Type B pancreatic cell (in vitro differentiated cells): ENCODE results near the gene COL6A3. TPM values are rescaled to one million over a fixed set of nuclear protein-coding genes. Genes with fewer than 3 reads are reported as not detected.
"Not testable (repeated sequence)": the region's sequence is repeated elsewhere in the genome, so short reads cannot be mapped to it uniquely, and the experiment has no call there.

ENCODE experiments used
- DNase-seq: peaks from one replicate; pipeline ENCODE4 v3.0.0; 2021; ENCODE audit warnings: mixed read lengths; ENCODE audit not compliant: unreplicated experiment; ENCODE audit errors: extremely low spot score
- H3K27ac Mint-ChIP-seq: 2 replicates; pipeline ENCODE4 v1.8.0; 2021; ENCODE audit warnings: mild to moderate bottlenecking, mixed read lengths
- H3K27me3 Mint-ChIP-seq: 2 replicates; pipeline ENCODE4 v1.8.0; 2021; ENCODE audit warnings: mixed read lengths
- H3K36me3 Mint-ChIP-seq: 2 replicates; pipeline ENCODE4 v1.8.0; 2021; ENCODE audit warnings: mixed read lengths
- H3K4me1 Mint-ChIP-seq: one replicate; pipeline ENCODE4 v1.8.0; 2021; ENCODE audit warnings: mixed read lengths; ENCODE audit not compliant: unreplicated experiment
- H3K4me3 Mint-ChIP-seq: 2 replicates; pipeline ENCODE4 v1.8.0; 2021; ENCODE audit warnings: mild to moderate bottlenecking, mixed read lengths
- H3K9me3 Mint-ChIP-seq: 2 replicates; pipeline ENCODE4 v1.8.0; 2021; ENCODE audit warnings: mixed read lengths
- CTCF ChIP-seq: fragments of 200-600 bp; sonication (generic); conservative IDR thresholded peaks from 2 replicates; pipeline ENCODE4 v1.5.0; 2021; ENCODE audit warnings: antibody characterized with exemption, mild to moderate bottlenecking
- total RNA-seq: library from RNA; stranded (reverse); gene quantifications from 2 replicates; pipeline ENCODE4 v1.2.1, GENCODE V29; 2021; ENCODE audit warnings: low replicate concordance

COL6A3 gene
- total RNA-seq, 1 donor from 2014 or later, result 157 TPM

- Mint-ChIP-seq H3K4me3 (no peak overlapping the region), H3K36me3 (peaks cover 9% of the 10 kb centered on the region), H3K9me3 (no peaks in the 10 kb centered on the region), H3K27me3 (peaks cover 12% of the 10 kb centered on the region), H3K4me1 (peaks cover under 1% of the 10 kb centered on the region), H3K27ac (no peak overlapping the region)
- TF ChIP-seq CTCF, result no peak
- DNase-seq, result no peak
Observed at GRCh38 chr2:237359518-237359840, 54.5 kb downstream of the COL6A3 start.

GRCh38 chr2:237358721-237359517 lies 55.0 kb downstream of the COL6A3 start:
- Mint-ChIP-seq H3K27me3 (peaks cover 17% of the 10 kb centered on the region), H3K4me1 (peaks cover 4% of the 10 kb centered on the region), H3K4me3 (no peak overlapping the region), H3K9me3 (no peaks in the 10 kb centered on the region), H3K36me3 (peaks cover 13% of the 10 kb centered on the region), H3K27ac (no peak overlapping the region)
- TF ChIP-seq CTCF, result no peak
- DNase-seq, result no peak

- Mint-ChIP-seq H3K27me3 (peaks cover 33% of the 10 kb centered on the region), H3K9me3 (no peaks in the 10 kb centered on the region), H3K36me3 (peaks cover 11% of the 10 kb centered on the region), H3K4me3 (no peak overlapping the region), H3K27ac (no peak overlapping the region), H3K4me1 (peaks cover 4% of the 10 kb centered on the region)
- TF ChIP-seq CTCF, result no peak
- DNase-seq, result no peak
Observed at GRCh38 chr2:237355701-237356100, 58.3 kb downstream of the COL6A3 start.

- Mint-ChIP-seq H3K27ac (no peak overlapping the region), H3K4me1 (peaks cover 8% of the 10 kb centered on the region)
- no peak for TF ChIP-seq CTCF
Observed at GRCh38 chr2:237354892-237355291, 59.1 kb downstream of the COL6A3 start.

GRCh38 chr2:237354172-237354571 lies 59.8 kb downstream of the COL6A3 start:
- not testable (repeated sequence) for H3K27ac Mint-ChIP-seq, H3K4me1 Mint-ChIP-seq, H3K4me3 Mint-ChIP-seq, DNase-seq, H3K9me3 Mint-ChIP-seq
- Mint-ChIP-seq H3K36me3 (peaks cover 16% of the 10 kb centered on the region), H3K27me3 (peaks cover 40% of the 10 kb centered on the region)

More at GRCh38 chr2:237354892-237355291, 59.1 kb downstream of the COL6A3 start:
- H3K27me3 Mint-ChIP-seq, result peaks cover 40% of the 10 kb centered on the region
- H3K4me3 Mint-ChIP-seq, result no peak overlapping the region
- no peak for DNase-seq
- no peaks in the 10 kb centered on the region for H3K9me3 Mint-ChIP-seq
- H3K36me3 Mint-ChIP-seq, result peaks cover 15% of the 10 kb centered on the region

- Mint-ChIP-seq H3K9me3 (peaks cover 6% of the 10 kb centered on the region), H3K4me3 (no peak overlapping the region), H3K4me1 (peaks cover 9% of the 10 kb centered on the region), H3K36me3 (peaks cover 20% of the 10 kb centered on the region), H3K27ac (no peak overlapping the region), H3K27me3 (peaks cover 38% of the 10 kb centered on the region)
- no peak for DNase-seq
- TF ChIP-seq CTCF, result no peak
Observed at GRCh38 chr2:237353215-237353614, 60.7 kb downstream of the COL6A3 start.
